ENCODE measurements around the gene UGGT1.

DNA sequence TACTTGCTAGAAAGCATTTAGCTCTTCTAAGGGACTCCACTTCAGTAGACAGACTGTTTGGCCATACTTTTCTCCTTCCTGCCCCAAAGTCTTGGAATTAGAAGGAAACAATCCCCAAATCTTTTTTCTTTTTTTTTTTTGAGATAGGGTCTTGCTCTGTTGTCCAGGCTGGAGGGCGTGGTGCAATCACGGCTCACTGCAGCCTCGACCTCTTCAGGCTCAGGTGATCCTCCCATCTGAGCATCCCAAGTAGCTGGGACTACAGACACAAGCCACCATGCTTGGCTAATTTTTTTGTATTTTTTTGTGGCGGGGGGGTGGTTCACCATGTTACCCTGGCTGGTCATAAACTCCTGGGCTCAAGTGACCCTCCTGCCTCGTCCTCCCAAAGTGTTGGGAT is 6.2 kb upstream of the UGGT1 start:
- TF ChIP-seq, protein P1, sequence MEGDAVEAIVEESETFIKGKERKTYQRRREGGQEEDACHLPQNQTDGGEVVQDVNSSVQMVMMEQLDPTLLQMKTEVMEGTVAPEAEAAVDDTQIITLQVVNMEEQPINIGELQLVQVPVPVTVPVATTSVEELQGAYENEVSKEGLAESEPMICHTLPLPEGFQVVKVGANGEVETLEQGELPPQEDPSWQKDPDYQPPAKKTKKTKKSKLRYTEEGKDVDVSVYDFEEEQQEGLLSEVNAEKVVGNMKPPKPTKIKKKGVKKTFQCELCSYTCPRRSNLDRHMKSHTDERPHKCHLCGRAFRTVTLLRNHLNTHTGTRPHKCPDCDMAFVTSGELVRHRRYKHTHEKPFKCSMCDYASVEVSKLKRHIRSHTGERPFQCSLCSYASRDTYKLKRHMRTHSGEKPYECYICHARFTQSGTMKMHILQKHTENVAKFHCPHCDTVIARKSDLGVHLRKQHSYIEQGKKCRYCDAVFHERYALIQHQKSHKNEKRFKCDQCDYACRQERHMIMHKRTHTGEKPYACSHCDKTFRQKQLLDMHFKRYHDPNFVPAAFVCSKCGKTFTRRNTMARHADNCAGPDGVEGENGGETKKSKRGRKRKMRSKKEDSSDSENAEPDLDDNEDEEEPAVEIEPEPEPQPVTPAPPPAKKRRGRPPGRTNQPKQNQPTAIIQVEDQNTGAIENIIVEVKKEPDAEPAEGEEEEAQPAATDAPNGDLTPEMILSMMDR (IDR thresholded peaks at IDR 0.05) = no peak
- no peak for TF ChIP-seq POLR2A (IDR thresholded peaks at IDR 0.05)
